RWPE1 (cell line): Measurements from ENCODE around the gene TMEM121.
"Not testable (repeated sequence)": the region's sequence is repeated elsewhere in the genome, so short reads cannot be mapped to it uniquely, and the experiment has no call there.

Experiments
- CTCF ChIA-PET: fragments of 350-600 bp; sonication (Branson Sonifier 250); formaldehyde crosslinking; extraction: SDS; loops from one replicate; lab custom pipeline; 2021; lab: Yijun Ruan, JAX
- POLR2A ChIA-PET: fragments of 400-600 bp; formaldehyde crosslinking; extraction: SDS; loops from one replicate; lab custom pipeline; 2020; ENCODE audit warnings: antibody characterized with exemption; ENCODE audit not compliant: low non-redundant PET; lab: Yijun Ruan, JAX
- DNase-seq: peaks from one replicate; pipeline ENCODE4 v3.0.0; 2012; ENCODE audit warnings: low spot score
- H3K27ac ChIP-seq: fragments of 450-650 bp; 2 replicates; pipeline ENCODE4 v1.5.1; 2017
- CTCF ChIP-seq: fragments of 450-650 bp; conservative IDR thresholded peaks from 2 replicates; pipeline ENCODE4 v1.5.1; 2017; ENCODE audit warnings: low read depth, mild to moderate bottlenecking

The TMEM121 gene

GRCh38 chr14:105570482-105570881, 44.1 kb downstream of the TMEM121 start:
- DNase-seq: no peak
- POLR2A ChIA-PET: no interaction called here
- CTCF ChIA-PET: no interaction called here

DNA sequence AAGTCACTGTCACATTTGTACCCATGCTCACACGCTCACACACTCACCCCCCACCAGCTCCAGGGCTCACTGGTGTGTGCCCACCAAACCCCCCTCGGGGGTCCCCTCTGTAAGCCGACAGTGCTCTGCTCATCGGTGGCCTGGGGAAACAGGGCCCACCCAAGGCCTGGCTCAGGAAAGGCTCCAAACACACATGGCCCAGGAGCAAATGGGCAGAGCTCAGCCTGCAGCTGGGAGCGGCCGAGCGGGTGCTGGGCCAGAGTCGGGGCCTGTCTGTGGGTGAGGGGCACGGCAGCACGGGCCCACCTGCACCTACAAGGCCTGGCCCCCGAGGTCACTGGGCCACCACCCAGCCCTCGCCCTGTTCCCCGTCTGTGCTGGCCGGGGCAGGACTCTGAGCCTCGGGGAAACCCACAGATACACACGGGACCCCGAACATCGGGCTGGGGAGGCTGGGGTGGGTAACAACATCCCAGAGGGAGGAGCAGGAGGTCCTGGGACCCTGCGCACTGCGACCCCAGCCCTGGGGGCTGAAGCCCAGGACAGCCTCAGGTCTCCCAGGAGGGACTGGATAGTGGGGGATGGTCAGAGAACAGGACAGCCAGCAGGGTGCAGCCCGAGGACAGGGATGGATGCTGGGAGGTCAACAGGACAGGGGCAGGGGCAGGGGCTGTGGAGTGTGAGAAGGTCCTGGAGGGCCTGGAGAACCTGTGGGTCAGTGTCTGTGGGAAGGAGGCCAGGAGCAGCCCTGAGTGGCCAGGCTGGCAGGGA, 45.0 kb downstream of the TMEM121 start:
- POLR2A ChIA-PET, DNase-seq, H3K27ac ChIP-seq, CTCF ChIA-PET: not testable (repeated sequence)

More at GRCh38 chr14:105570482-105570881, 44.1 kb downstream of the TMEM121 start:
- TF ChIP-seq CTCF: no peak
- no peak overlapping the region for H3K27ac ChIP-seq

DNA sequence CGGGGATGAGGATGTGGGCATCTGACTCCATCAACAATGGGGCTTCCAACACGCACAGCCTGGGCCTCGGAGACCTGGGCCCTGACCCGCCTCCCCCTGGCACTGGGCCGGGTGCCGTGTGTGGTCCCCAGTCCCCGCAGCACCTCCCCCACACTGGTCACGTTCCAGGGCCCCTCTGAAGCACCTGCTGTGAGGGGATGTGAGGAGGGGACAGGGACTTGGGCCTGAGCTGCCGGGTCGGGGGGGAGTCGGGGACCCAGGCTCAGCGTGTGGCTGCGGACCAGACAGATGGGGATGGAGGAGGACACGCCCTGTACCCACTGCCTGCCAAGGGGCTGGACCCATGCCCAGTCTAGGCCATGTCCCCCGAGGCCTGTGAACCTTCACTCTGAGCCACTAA, 45.7 kb downstream of the TMEM121 start:
- CTCF ChIA-PET, H3K27ac ChIP-seq, DNase-seq, POLR2A ChIA-PET: not testable (repeated sequence)

- DNase-seq, H3K27ac ChIP-seq, POLR2A ChIA-PET, CTCF ChIA-PET: not testable (repeated sequence)
Observed at GRCh38 chr14:105573841-105574240, 47.5 kb downstream of the TMEM121 start.

- DNase-seq, POLR2A ChIA-PET, H3K27ac ChIP-seq, CTCF ChIA-PET: not testable (repeated sequence)
Observed at GRCh38 chr14:105574411-105574810, 48.0 kb downstream of the TMEM121 start.

DNA sequence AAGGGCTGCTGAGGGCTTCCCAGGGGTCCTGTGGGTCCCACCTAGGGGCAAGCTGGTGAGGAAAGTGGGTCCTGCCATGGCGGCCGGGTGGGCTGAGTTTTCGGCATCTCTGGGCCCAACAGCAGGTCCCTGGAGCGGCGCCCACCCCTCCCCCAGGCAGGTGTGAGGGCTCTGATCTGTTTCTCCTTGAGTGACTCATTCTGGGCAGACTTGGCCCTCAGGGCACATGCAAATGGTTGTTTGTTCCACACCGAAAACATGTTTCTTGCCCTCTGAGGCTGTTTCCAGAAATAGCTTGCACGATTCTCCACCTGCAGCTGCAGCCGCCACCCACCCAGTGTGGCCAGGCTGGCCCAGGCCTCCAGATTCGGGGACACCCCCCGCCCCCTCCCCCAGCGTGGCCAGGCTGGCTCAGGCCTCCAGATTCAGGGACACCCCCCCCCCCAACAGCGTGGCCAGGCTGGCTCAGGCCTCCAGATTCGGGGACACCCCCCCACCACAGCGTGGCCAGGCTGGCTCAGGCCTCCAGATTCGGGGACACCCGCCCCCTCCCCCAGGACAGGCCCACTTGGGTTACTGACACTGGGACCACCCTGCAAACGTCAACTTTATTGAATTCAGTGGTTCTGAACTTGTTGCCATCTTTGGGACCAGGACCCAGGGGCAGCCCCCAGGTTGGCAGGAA, 48.8 kb downstream of the TMEM121 start:
- H3K27ac ChIP-seq, POLR2A ChIA-PET, CTCF ChIA-PET, DNase-seq: not testable (repeated sequence)

- CTCF ChIA-PET: no interaction called here
- DNase-seq: no peak
- no peak overlapping the region for H3K27ac ChIP-seq
- POLR2A ChIA-PET: no interaction called here
- TF ChIP-seq CTCF: no peak
Observed at GRCh38 chr14:105576525-105577088, 50.2 kb downstream of the TMEM121 start.

GRCh38 chr14:105577314-105577861, 51.0 kb downstream of the TMEM121 start:
- DNase-seq: no peak
- CTCF ChIA-PET: interaction anchor here (0.6 kb wide), 1 partner anchor 392 kb away, joined by 6 read pairs; no protein-coding TSS in a partner anchor
- no peak for TF ChIP-seq CTCF
- H3K27ac ChIP-seq: no peak overlapping the region
- POLR2A ChIA-PET: no interaction called here

DNA sequence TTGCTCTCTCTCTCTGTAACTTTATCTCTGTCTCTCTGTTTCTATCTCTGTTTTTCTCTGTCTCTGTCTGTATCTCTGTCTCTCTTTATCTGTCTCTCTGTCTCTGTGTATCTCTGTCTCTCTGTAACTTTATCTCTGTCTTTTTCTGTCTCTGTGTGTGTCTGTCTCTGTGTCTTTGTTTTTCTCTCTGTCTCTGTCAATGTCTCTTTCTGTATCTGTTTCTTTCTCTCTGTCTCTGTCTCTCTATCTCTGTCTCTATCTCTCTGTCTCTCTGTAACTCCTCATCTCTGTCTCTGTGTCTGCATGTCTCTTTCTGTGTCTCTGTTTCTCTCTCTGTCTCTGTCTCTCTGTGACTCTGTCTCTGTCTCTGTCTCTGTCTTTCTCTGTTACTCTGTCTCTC, 51.7 kb downstream of the TMEM121 start:
- H3K27ac ChIP-seq: no peak overlapping the region
- CTCF ChIA-PET: no interaction called here
- POLR2A ChIA-PET: no interaction called here
- TF ChIP-seq CTCF: no peak
- no peak for DNase-seq

DNA sequence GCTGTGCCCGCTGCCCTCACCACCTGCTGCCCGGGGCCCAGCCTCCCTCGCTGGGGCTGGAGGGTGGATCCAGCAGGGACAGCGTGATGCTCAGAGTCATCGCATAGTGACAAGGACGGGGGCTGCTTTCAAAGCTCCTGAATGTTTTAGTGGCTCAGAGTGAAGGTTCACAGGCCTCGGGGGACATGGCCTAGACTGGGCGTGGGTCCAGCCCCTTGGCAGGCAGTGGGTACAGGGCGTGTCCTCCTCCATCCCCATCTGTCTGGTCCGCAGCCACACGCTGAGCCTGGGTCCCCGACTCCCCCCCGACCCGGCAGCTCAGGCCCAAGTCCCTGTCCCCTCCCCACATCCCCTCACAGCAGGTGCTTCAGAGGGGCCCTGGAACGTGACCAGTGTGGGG, 52.8 kb downstream of the TMEM121 start:
- CTCF ChIA-PET, H3K27ac ChIP-seq, POLR2A ChIA-PET, DNase-seq: not testable (repeated sequence)
